Bronchial epithelial cell (primary cell): Measurements from ENCODE around the gene PRSS57. TPM values are rescaled to one million over a fixed set of nuclear protein-coding genes. Genes with fewer than 3 reads are reported as not detected.
A peak's percentile ranks its signal among the peaks of the same experiment; 100 is the strongest.

Source experiments
- DNase-seq: peaks from one replicate; pipeline ENCODE4 v3.0.0-alpha.2; 2010; ENCODE audit warnings: low read depth
- FAIRE-seq: peaks from 2 replicates; lab custom pipeline; 2011; peaks lifted over from hg19 to GRCh38; lab: Jason Lieb, UNC
- H3K27me3 ChIP-seq: 2 replicates; pipeline ENCODE4 v1.5.1; 2011; ENCODE audit warnings: low read length; ENCODE audit not compliant: control insufficient read depth, insufficient read depth
- H3K36me3 ChIP-seq: 2 replicates; pipeline ENCODE4 v1.5.1; 2011; ENCODE audit warnings: low read length; ENCODE audit not compliant: control insufficient read depth, insufficient read depth
- H3K4me3 ChIP-seq: 2 replicates; pipeline ENCODE4 v1.5.1; 2011; ENCODE audit warnings: mild to moderate bottlenecking, low read depth, low read length, control low read depth
- CTCF ChIP-seq: IDR thresholded peaks from 2 replicates; pipeline ENCODE4 v1.5.1; 2011; ENCODE audit warnings: mild to moderate bottlenecking, moderate library complexity, low read length, control low read depth, inconsistent platforms; ENCODE audit not compliant: insufficient read depth, severe bottlenecking
- total RNA-seq: library from RNA; depleted of rRNA; stranded (reverse); fragments of >200 nt; gene quantifications from 2 replicates; pipeline ENCODE4 v1.2.1, GENCODE V29; 2014

PRSS57 gene
- total RNA-seq, 1 donor from 2014 or later = not detected

GRCh38 chr19:678791-679388, 16.4 kb downstream of the PRSS57 start:
- DNase-seq = no peak
- peaks cover 20% of the 10 kb centered on the region for H3K36me3 ChIP-seq
- no peaks in the 10 kb centered on the region for H3K27me3 ChIP-seq
- H3K4me3 ChIP-seq = no peak overlapping the region
- no peak for TF ChIP-seq CTCF
- no peak for FAIRE-seq

- DNase-seq (peak; percentile 61), FAIRE-seq (no peak)
- Histone ChIP-seq H3K4me3 (peak overlapping the region; percentile 48), H3K36me3 (peaks cover 20% of the 10 kb centered on the region), H3K27me3 (no peaks in the 10 kb centered on the region)
- TF ChIP-seq CTCF = no peak
Observed at GRCh38 chr19:677601-678436, 17.4 kb downstream of the PRSS57 start.

GRCh38 chr19:677201-677600, 18.1 kb downstream of the PRSS57 start:
- Histone ChIP-seq H3K36me3 (peaks cover 18% of the 10 kb centered on the region), H3K4me3 (peak overlapping the region; percentile 48), H3K27me3 (no peaks in the 10 kb centered on the region)
- DNase-seq = peak; percentile 67
- no peak for FAIRE-seq
- TF ChIP-seq CTCF = no peak

GRCh38 chr19:676339-677105, 18.7 kb downstream of the PRSS57 start, which contains the start of gene FSTL3:
Gene FSTL3, plus strand, starts transcription at chr19:676392. Its CDS starts 32 bp downstream, at chr19:676424.
- FAIRE-seq = no peak
- Histone ChIP-seq H3K36me3 (peaks cover 16% of the 10 kb centered on the region), H3K4me3 (peak within 1 kb of the TSS; percentile 48), H3K27me3 (no peaks in the 10 kb centered on the region)
- TF ChIP-seq CTCF = no peak
- no peak for DNase-seq

- Histone ChIP-seq H3K4me3 (peak overlapping the region; percentile 48), H3K36me3 (peaks cover 11% of the 10 kb centered on the region), H3K27me3 (no peaks in the 10 kb centered on the region)
- no peak for TF ChIP-seq CTCF
- FAIRE-seq = no peak
- DNase-seq = no peak
Observed at GRCh38 chr19:676007-676338, 19.3 kb downstream of the PRSS57 start.
